Mucosa of rectum (tissue), 2 donors: ENCODE measurements around the gene ZNF629.
"Not testable (repeated sequence)": the region's sequence is repeated elsewhere in the genome, so short reads cannot be mapped to it uniquely, and the experiment has no call there.

ENCODE experiments used
- H3K27ac ChIP-seq, 2 donors: one replicate each; pipeline ENCODE4 v1.7.0; 2013; ENCODE audit warnings: inconsistent platforms in 2 of 2, low read depth in 2 of 2, low read length in 2 of 2
- H3K27me3 ChIP-seq, 2 donors: one replicate each; pipeline ENCODE4 v1.7.0; 2013; ENCODE audit warnings: low read length in 2 of 2; ENCODE audit not compliant: control insufficient read depth in 2 of 2, insufficient read depth in 2 of 2
- H3K36me3 ChIP-seq, 2 donors: one replicate each; pipeline ENCODE4 v1.7.0; 2013; ENCODE audit warnings: low read length in 2 of 2; ENCODE audit not compliant: control insufficient read depth in 2 of 2, insufficient read depth in 2 of 2
- H3K4me1 ChIP-seq, 2 donors: one replicate each; pipeline ENCODE4 v1.7.0; 2013; ENCODE audit warnings: low read length in 2 of 2, mild to moderate bottlenecking in 1 of 2; ENCODE audit not compliant: control insufficient read depth in 2 of 2, insufficient read depth in 2 of 2
- H3K4me3 ChIP-seq, 2 donors: one replicate each; pipeline ENCODE4 v1.7.0; 2013; ENCODE audit warnings: low read length in 2 of 2
- H3K9ac ChIP-seq, 2 donors: one replicate each; pipeline ENCODE4 v1.7.0; 2013; ENCODE audit warnings: low read length in 2 of 2, low read depth in 1 of 2, mild to moderate bottlenecking in 1 of 2
- H3K9me3 ChIP-seq, 2 donors: one replicate each; pipeline ENCODE4 v1.7.0; 2013; ENCODE audit warnings: low read length in 2 of 2; ENCODE audit not compliant: control insufficient read depth in 2 of 2
- donor health status: healthy.
- donor health status: Normal muscosa, but diverticular disease.

Gene ZNF629

GRCh38 chr16:30809675-30810074 lies 22.7 kb upstream of the ZNF629 start:
- not testable (repeated sequence) for H3K9ac ChIP-seq, H3K27ac ChIP-seq, H3K36me3 ChIP-seq, H3K9me3 ChIP-seq, H3K4me3 ChIP-seq, H3K27me3 ChIP-seq
- H3K4me1 ChIP-seq: peaks cover 16 to 20% of the 10 kb centered on the region in 2 donors

- not testable (repeated sequence) for H3K4me3 ChIP-seq, H3K27ac ChIP-seq, H3K36me3 ChIP-seq, H3K9ac ChIP-seq, H3K9me3 ChIP-seq, H3K27me3 ChIP-seq
- peaks cover 14 to 18% of the 10 kb centered on the region in 2 donors for H3K4me1 ChIP-seq
Measured at GRCh38 chr16:30808890-30809426, 22.0 kb upstream of the ZNF629 start.

DNA sequence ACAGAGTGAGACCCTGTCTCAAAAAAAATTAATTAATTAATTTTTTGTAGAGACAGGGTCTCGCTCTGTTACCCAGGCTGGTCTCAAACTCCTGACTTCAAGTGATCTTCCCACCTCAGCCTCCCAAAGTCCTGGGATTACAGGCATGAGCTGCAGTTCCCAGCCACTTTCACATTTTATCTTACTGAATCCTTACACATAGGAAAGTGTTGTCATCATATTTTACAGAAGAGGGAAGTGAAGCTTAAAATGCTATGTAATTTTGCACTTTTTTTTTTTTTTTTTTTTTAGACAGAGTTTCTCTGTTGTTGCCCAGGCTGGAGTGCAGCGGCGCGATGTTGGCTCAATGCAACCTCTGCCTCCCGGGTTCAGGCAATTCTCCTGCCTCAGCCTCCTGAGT lies 21.1 kb upstream of the ZNF629 start:
- H3K27ac ChIP-seq: no peak overlapping the region
- no peak overlapping the region for H3K9ac ChIP-seq
- H3K27me3 ChIP-seq: no peaks in the 10 kb centered on the region
- no peak overlapping the region for H3K4me3 ChIP-seq
- peaks cover 10 to 14% of the 10 kb centered on the region in 2 donors for H3K4me1 ChIP-seq
- H3K36me3 ChIP-seq: no peaks in the 10 kb centered on the region
- no peaks in the 10 kb centered on the region for H3K9me3 ChIP-seq

GRCh38 chr16:30805370-30806169 lies 18.6 kb upstream of the ZNF629 start:
- Histone ChIP-seq H3K27ac (peak overlapping the region; percentile 89 to 90), H3K27me3 (no peaks in the 10 kb centered on the region)

GRCh38 chr16:30805056-30805369 lies 18.0 kb upstream of the ZNF629 start:
- Histone ChIP-seq H3K9ac (peak overlapping the region; percentile 90 to 92), H3K27me3 (no peaks in the 10 kb centered on the region), H3K4me1 (peaks cover 10 to 14% of the 10 kb centered on the region in 2 donors), H3K36me3 (no peaks in the 10 kb centered on the region), H3K4me3 (peak overlapping the region; percentile 84 to 90), H3K27ac (no peak overlapping the region), H3K9me3 (no peaks in the 10 kb centered on the region)

More at GRCh38 chr16:30805370-30806169, 18.6 kb upstream of the ZNF629 start:
- H3K9ac ChIP-seq: peak overlapping the region; percentile 90 to 92
- peaks cover 10 to 14% of the 10 kb centered on the region in 2 donors for H3K4me1 ChIP-seq
- no peaks in the 10 kb centered on the region for H3K36me3 ChIP-seq
- H3K9me3 ChIP-seq: no peaks in the 10 kb centered on the region
- H3K4me3 ChIP-seq: peak overlapping the region; percentile 84 to 90

DNA sequence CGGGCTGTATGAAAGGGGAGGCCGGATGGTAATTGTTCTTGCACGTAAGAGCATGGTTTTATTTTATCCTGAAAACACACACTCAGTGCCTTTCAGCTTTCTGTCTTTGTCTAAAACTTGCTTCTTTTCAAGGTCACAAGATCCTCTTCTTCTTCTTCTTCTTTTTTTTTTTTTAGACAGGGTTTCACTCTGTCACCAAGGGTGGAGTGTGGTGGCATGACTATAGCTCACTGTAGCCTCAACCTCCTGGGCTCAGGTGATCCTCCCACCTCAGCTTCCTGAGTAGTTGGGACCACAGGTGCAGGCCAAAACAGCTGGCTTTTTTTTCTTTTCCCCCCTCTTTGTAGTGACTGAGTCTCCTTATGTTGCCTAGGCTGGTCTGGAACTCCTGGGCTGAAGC lies 15.9 kb upstream of the ZNF629 start:
- H3K36me3 ChIP-seq: no peaks in the 10 kb centered on the region
- H3K27ac ChIP-seq: no peak overlapping the region
- peaks cover 10 to 14% of the 10 kb centered on the region in 2 donors for H3K4me1 ChIP-seq
- no peaks in the 10 kb centered on the region for H3K27me3 ChIP-seq
- H3K9ac ChIP-seq: no peak overlapping the region
- H3K4me3 ChIP-seq: no peak overlapping the region
- no peaks in the 10 kb centered on the region for H3K9me3 ChIP-seq

GRCh38 chr16:30797670-30798309 lies 10.8 kb upstream of the ZNF629 start:
- H3K4me3 ChIP-seq: no peak overlapping the region
- H3K9me3 ChIP-seq: no peaks in the 10 kb centered on the region
- H3K36me3 ChIP-seq: no peaks in the 10 kb centered on the region
- no peak overlapping the region for H3K9ac ChIP-seq
- H3K4me1 ChIP-seq: no peaks in the 10 kb centered on the region
- H3K27me3 ChIP-seq: no peaks in the 10 kb centered on the region
- no peak overlapping the region for H3K27ac ChIP-seq

GRCh38 chr16:30794634-30795033 lies 7.6 kb upstream of the ZNF629 start:
- H3K9me3 ChIP-seq: no peaks in the 10 kb centered on the region

DNA sequence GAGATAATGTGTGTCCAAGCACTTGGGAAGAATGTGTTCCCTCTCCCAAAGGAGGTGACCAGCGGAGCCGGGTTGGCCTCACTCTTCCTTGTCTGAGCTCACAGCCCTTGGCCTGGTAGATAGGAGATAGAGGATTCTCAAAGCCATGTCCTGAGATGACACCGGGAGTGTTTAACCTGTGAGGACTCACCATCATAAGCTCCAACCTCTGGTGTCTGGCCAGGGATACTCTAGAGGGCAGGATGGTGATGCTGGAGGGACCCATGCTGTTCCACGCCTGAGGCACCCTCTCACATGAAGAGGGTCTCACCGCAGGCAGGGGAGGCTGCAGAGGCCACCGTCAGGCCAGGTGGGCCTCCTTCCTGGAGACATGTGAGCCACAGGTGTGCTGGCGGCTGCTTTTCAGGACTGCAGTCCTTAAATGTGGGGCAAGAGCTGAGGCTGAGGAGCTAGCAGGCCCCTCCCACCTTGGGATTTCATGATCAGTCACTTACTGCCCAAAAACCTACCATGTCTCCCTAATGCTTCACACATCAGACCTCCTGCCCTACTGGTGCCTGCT lies 6.6 kb upstream of the ZNF629 start:
- Histone ChIP-seq H3K36me3 (no peaks in the 10 kb centered on the region), H3K27me3 (no peaks in the 10 kb centered on the region), H3K4me3 (no peak overlapping the region), H3K9ac (no peak overlapping the region), H3K9me3 (no peaks in the 10 kb centered on the region), H3K4me1 (no peaks in the 10 kb centered on the region), H3K27ac (no peak overlapping the region)

More at GRCh38 chr16:30794634-30795033, 7.6 kb upstream of the ZNF629 start:
- H3K4me1 ChIP-seq: no peaks in the 10 kb centered on the region
- H3K36me3 ChIP-seq: no peaks in the 10 kb centered on the region
- no peaks in the 10 kb centered on the region for H3K27me3 ChIP-seq
- H3K4me3 ChIP-seq: no peak overlapping the region
- no peak overlapping the region for H3K27ac ChIP-seq
- no peak overlapping the region for H3K9ac ChIP-seq
